GM18867 (cell line): Measurements from ENCODE around the gene ZDHHC19.

Experiments used
- ATAC-seq: cut with Tn5 transposase; IDR thresholded peaks from one replicate; pipeline ENCODE4 v1.9.1; 2021; ENCODE audit warnings: mild to moderate bottlenecking, moderate library complexity; ENCODE audit not compliant: unreplicated experiment

The ZDHHC19 gene

DNA sequence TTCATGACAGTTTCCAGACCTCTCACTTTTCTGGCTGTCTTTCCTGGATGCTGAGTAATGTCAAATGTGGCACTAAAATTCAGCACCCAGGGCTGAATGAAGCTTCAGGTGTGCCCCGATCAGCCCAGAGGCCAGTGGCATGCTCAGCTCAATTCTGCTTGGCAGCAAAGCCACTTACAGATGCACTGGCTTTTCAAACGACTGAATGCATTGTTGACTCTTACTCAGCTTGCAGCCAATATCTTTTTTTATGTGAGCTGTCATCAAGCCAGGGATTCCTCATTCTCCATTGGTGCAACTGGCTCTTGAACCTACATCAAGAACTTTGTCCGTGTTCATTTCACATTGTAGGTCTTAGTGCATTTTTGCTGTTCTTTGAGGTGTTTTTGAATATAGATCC is 60.7 kb downstream of the ZDHHC19 start:
- no peak for ATAC-seq

DNA sequence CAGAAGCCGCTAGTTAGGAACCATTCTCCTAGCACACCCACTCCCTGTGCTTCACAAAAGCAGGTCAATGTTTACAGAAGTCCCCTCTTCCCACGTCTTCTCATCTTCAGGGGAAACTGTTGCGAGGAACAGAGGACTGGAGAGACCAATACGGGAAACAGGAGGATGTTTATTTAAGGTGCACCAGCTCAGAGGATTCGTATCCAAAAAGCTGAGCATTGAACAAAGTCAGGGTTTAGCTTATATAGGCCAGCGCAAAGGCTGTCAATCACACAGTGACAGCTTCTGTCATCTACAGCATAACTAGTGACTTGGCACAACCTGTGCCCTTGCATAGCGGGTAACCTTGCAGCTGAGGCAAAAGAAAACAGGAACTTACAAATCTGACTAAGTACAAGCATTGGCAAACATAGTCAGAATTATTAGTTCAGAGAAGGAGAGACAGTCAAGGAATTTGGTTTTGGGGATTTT is 61.3 kb downstream of the ZDHHC19 start:
- no peak for ATAC-seq

GRCh38 chr3:196149375-196149774 is 61.8 kb downstream of the ZDHHC19 start:
- ATAC-seq = no peak
